ENCODE data around the gene RPS4Y1. TPM values are rescaled to one million over a fixed set of nuclear protein-coding genes. Genes with fewer than 3 reads are reported as not detected.
"Not testable (repeated sequence)": the region's sequence is repeated elsewhere in the genome, so short reads cannot be mapped to it uniquely, and the experiment has no call there.

RPS4Y1 gene
- total RNA-seq, 2 donors from 2014 or later: 125 to 133 TPM

GRCh38 chrY:2868035-2868607, 26.7 kb downstream of the RPS4Y1 start:
- H3K9me3 ChIP-seq: no peaks in the 10 kb centered on the region
- H3K27me3 ChIP-seq (replicated peaks; ENCODE audit: insufficient read depth): no peaks in the 10 kb centered on the region
- DNase-seq (ENCODE audit: low spot score) (no peak), ATAC-seq (ENCODE audit: insufficient number of reproducible peaks, low FRiP score, low read depth) (no peak)
- H3K27ac ChIP-seq: no peak overlapping the region
- H3K36me3 ChIP-seq: no peaks in the 10 kb centered on the region
- peaks cover 0 to 10% of the 10 kb centered on the region in 2 donors for H3K4me1 ChIP-seq (ENCODE audit: control insufficient read depth in 1 of 2, low read depth in 2 of 2)
- H3K4me3 ChIP-seq: no peak overlapping the region
- TF ChIP-seq CTCF (IDR thresholded peaks at IDR 0.05): no peak

- ATAC-seq (ENCODE audit: insufficient number of reproducible peaks, low FRiP score, low read depth); H3K9me3 ChIP-seq; H3K36me3 ChIP-seq; H3K27ac ChIP-seq; H3K4me1 ChIP-seq (ENCODE audit: control insufficient read depth in 1 of 2, low read depth in 2 of 2); DNase-seq (ENCODE audit: low spot score); H3K4me3 ChIP-seq; H3K27me3 ChIP-seq (replicated peaks; ENCODE audit: insufficient read depth): not testable (repeated sequence)
These were observed 30.8 kb downstream of the RPS4Y1 start for GRCh38 chrY:2872234-2872633.

DNA sequence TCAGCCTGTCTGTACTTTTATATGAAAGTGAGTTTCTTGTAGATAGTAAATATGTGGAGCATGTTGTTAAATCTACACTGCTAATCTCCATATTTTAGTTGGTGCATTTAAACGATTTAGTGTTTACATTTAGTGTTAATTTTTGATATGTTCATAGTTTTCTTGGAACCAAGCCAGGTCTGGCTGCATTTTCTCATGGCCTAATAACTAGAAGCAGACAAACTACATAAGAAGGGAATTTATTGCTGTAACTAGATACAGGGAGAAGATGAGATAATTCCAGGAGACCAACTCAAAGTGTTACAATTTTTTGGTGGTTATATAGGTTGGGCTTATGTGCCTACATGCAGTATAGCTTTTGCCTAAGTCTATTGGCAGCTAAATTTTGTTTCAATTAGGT, 32.8 kb downstream of the RPS4Y1 start:
- no peak for TF ChIP-seq CTCF (IDR thresholded peaks at IDR 0.05)
- H3K4me3 ChIP-seq: no peak overlapping the region

GRCh38 chrY:2883561-2883960, 42.2 kb downstream of the RPS4Y1 start:
- no peak for TF ChIP-seq CTCF (IDR thresholded peaks at IDR 0.05)
- DNase-seq (ENCODE audit: low spot score) (no peak), ATAC-seq (ENCODE audit: insufficient number of reproducible peaks, low FRiP score, low read depth) (no peak)
- no peaks in the 10 kb centered on the region for H3K9me3 ChIP-seq
- no peaks in the 10 kb centered on the region for H3K36me3 ChIP-seq
- H3K4me3 ChIP-seq: no peak overlapping the region
- no peaks in the 10 kb centered on the region for H3K27me3 ChIP-seq (replicated peaks; ENCODE audit: insufficient read depth)
- no peaks in the 10 kb centered on the region for H3K4me1 ChIP-seq (ENCODE audit: control insufficient read depth in 1 of 2, low read depth in 2 of 2)
- no peak overlapping the region for H3K27ac ChIP-seq

More for the DNA sequence above, 32.8 kb downstream of the RPS4Y1 start:
- no peaks in the 10 kb centered on the region for H3K27me3 ChIP-seq (replicated peaks; ENCODE audit: insufficient read depth)
- DNase-seq (ENCODE audit: low spot score): no peak
- H3K27ac ChIP-seq: no peak overlapping the region
- no peak for ATAC-seq (ENCODE audit: insufficient number of reproducible peaks, low FRiP score, low read depth)
- no peaks in the 10 kb centered on the region for H3K4me1 ChIP-seq (ENCODE audit: control insufficient read depth in 1 of 2, low read depth in 2 of 2)
- H3K36me3 ChIP-seq: no peaks in the 10 kb centered on the region
- H3K9me3 ChIP-seq: no peaks in the 10 kb centered on the region

GRCh38 chrY:2885880-2886279, 44.5 kb downstream of the RPS4Y1 start:
- DNase-seq (ENCODE audit: low spot score): no peak
- no peak for ATAC-seq (ENCODE audit: insufficient number of reproducible peaks, low FRiP score, low read depth)
- H3K4me3 ChIP-seq: no peak overlapping the region

More at GRCh38 chrY:2885880-2886279, 44.5 kb downstream of the RPS4Y1 start:
- Histone ChIP-seq H3K4me1 (ENCODE audit: control insufficient read depth in 1 of 2, low read depth in 2 of 2) (no peaks in the 10 kb centered on the region), H3K27me3 (replicated peaks; ENCODE audit: insufficient read depth) (no peaks in the 10 kb centered on the region), H3K36me3 (no peaks in the 10 kb centered on the region), H3K9me3 (no peaks in the 10 kb centered on the region), H3K27ac (no peak overlapping the region)
- TF ChIP-seq CTCF (IDR thresholded peaks at IDR 0.05): no peak

All from thoracic aorta (tissue), 2 donors.